A673 (cell line): ENCODE results near the gene CTNNA3.

Experiments
- EZH2 ChIP-seq: fragments of 200-600 bp; sonication (generic); IDR thresholded peaks from 2 replicates; pipeline ENCODE4 v1.6.1; 2017; ENCODE audit warnings: borderline replicate concordance, low read depth, mild to moderate bottlenecking, mixed read lengths, antibody characterized with exemption, low read length; ENCODE audit not compliant: poor library complexity, severe bottlenecking
- TF ChIP-seq, protein P1 (sequence below): fragments of 300-800, 200-600 bp; sonication (generic); conservative IDR thresholded peaks from 2 replicates; pipeline ENCODE4 v1.5.1; 2017; ENCODE audit warnings: low read depth, mild to moderate bottlenecking, antibody characterized with exemption, low read length, moderate library complexity, mixed read lengths

- TF ChIP-seq, protein P1, sequence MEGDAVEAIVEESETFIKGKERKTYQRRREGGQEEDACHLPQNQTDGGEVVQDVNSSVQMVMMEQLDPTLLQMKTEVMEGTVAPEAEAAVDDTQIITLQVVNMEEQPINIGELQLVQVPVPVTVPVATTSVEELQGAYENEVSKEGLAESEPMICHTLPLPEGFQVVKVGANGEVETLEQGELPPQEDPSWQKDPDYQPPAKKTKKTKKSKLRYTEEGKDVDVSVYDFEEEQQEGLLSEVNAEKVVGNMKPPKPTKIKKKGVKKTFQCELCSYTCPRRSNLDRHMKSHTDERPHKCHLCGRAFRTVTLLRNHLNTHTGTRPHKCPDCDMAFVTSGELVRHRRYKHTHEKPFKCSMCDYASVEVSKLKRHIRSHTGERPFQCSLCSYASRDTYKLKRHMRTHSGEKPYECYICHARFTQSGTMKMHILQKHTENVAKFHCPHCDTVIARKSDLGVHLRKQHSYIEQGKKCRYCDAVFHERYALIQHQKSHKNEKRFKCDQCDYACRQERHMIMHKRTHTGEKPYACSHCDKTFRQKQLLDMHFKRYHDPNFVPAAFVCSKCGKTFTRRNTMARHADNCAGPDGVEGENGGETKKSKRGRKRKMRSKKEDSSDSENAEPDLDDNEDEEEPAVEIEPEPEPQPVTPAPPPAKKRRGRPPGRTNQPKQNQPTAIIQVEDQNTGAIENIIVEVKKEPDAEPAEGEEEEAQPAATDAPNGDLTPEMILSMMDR: no peak
- no peak for TF ChIP-seq EZH2
Observed at GRCh38 chr10:66744915-66745314, 951.1 kb downstream of the CTNNA3 start.
